GM18870 (cell line): ENCODE data around the gene AHSA1.
"Not testable (repeated sequence)": the region's sequence is repeated elsewhere in the genome, so short reads cannot be mapped to it uniquely, and the experiment has no call there.

Experiments
- ATAC-seq: cut with Tn5 transposase; IDR thresholded peaks from one replicate; pipeline ENCODE4 v1.9.1; 2021; ENCODE audit warnings: moderate library complexity; ENCODE audit not compliant: unreplicated experiment

AHSA1 gene

DNA sequence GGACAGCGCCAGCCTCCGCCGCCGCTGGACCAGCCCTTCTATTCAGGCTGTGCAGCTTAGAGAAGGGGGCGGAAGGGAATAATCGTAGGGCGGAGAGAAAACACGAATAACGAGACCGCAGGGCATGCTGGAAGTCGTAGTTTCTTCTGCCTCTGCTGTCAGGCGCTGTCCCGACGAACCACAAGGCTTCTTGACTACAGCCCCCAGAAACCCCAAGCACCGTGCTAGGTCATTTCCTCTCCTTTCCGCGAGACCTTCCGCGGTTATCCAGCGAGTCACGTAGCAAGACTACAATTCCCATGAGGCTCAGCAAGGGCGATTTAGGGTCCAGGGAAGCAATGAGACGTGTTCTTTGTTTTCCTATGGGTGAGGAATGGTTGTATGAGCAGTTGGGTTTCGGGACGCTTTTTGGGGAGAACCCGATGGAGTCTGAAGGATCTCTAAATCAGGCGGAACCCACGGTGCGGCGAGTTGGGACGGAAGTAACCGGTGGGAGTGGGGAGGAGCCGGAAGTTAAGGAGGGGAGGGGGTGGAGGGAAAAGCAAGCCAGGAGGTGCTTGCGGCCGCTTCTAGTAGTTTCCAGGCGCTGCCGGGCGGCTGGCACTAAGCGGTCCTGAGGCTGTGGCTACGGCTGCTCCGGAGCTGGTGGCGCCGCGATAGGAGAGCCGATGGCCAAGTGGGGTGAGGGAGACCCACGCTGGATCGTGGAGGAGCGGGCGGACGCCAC lies at the start of gene AHSA1, which contains the start of gene VIPAS39:
TSS of gene AHSA1 (plus strand) at position 572 of the 727 bp plus-strand sequence. CDS start at position 669, 97 bp downstream.
TSS of gene VIPAS39 (minus strand) at position 80 of the 727 bp plus-strand sequence. CDS start 3,499 bp downstream, outside the sequence.
- ATAC-seq: peak; percentile 87

- no peak for ATAC-seq
These were observed 48.8 kb upstream of the AHSA1 start for GRCh38 chr14:77409131-77409533.

GRCh38 chr14:77415403-77416030 lies 42.4 kb upstream of the AHSA1 start:
- ATAC-seq: not testable (repeated sequence)

DNA sequence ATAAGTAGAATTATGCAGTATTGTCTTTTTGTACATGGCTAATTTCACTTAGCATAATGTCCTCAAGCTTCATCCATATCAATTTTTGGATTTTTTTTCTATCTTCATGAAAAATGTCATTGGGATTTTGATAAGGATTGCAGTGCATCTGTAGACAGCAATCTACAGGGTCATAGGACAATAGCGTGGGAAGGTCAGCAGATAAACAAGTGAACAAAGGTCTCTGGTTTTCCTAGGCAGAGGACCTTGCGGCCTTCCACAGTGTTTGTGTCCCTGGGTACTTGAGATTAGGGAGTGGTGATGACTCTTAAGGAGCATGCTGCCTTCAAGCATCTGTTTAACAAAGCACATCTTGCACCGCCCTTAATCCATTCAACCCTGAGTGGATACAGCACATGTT lies 41.8 kb upstream of the AHSA1 start:
- not testable (repeated sequence) for ATAC-seq

DNA sequence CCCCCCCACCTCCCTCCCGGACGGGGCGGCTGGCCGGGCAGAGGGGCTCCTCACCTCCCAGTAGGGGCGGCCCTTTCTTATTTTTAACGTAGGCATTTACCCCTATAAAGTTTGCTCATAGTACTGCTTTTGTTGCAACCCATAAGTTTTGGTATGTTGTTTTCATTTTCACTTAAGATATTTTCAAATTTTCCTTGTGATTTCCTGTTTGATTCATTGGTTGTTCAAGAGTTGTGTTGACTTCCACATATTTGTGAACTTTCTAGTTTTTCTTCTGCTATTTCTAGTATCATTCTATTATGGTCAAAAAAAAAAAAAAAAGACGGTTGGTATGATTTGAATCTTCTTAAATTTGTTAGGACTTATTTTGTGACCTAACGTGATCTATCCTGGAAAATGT lies 41.1 kb upstream of the AHSA1 start:
- ATAC-seq: no peak

GRCh38 chr14:77421201-77421600 lies 36.7 kb upstream of the AHSA1 start:
- ATAC-seq: no peak

GRCh38 chr14:77423423-77423822 lies 34.5 kb upstream of the AHSA1 start, which contains the start of gene NOXRED1:
TSS of gene NOXRED1 (minus strand) at chr14:77423523. CDS start at chr14:77422889, 634 bp downstream.
- no peak for ATAC-seq

GRCh38 chr14:77424862-77425261 lies 33.0 kb upstream of the AHSA1 start:
- no peak for ATAC-seq

GRCh38 chr14:77426396-77426795 lies 31.5 kb upstream of the AHSA1 start:
- no peak for ATAC-seq

DNA sequence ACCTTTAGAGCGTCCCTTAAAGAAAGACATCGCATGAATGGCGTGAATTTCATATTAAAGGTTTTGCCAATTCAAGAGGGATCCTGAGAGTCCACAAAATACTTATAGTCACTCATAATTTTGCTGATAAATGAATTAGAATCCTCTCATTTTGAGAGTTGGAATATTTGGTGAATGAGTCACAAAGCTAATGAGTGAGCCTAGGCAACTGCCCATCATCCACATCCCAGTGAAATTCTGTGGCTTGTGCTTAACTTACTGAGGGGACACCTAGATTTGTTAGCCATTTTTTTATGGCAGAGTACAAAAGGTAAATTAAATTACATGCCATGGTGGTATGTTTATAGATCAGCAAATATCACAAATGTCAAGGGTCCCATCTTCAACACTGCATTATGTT lies 21.9 kb upstream of the AHSA1 start:
- ATAC-seq: no peak

DNA sequence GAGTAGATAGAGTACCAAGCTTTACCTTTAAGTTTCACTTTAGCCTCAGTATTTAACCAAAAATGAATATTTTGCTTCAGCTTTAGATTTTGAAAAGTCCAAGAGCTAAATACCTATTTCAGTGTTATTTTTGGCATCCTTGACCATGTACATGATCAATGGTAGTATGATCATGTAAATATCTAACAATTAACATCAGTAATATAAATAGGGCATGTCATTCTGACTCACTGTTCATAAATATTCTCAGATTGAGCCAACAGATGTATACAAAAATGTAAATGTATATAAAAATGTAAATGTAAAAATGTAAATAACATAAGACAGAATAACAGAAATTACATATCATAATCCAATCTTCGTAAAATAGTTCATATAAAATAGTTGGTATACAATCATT lies 19.3 kb upstream of the AHSA1 start:
- ATAC-seq: no peak

DNA sequence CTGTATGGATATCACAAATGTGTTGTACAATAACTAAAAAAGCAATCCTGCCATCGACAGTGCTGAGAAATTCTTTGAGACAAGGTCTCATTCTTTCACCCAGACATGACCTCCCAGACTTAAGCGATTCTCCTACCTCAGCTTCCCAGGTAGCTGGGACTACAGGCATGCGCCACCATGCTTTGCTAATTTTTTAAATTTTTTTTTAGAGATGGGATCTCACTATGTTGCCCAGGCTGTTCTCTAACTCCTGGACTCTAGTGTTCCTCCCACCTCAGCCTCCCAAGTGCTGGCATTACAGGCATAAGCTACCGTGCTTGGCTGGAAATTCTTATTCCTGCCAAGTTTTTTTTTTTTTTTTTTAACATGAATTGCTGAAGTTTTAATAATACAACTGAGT lies 18.0 kb upstream of the AHSA1 start:
- no peak for ATAC-seq

DNA sequence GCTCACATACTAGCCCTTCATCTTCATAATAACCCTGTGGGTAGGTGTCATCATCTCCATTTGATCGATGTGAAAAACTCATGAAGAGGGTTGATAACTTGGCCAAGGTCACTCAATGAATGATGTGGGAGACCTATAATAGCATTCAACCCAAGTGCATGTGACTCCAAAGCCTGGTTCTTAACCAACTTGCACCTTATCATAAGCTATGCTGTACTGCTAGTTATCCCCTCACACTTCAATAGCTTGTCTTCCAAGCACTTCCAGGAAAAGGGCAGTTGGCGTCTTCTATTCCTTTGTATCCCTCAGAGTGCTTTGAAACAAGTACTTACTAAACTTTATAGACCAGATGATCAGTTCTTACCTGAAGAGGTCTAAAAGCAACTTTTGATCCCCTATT lies 15.7 kb upstream of the AHSA1 start:
- no peak for ATAC-seq

GRCh38 chr14:77455966-77456640 lies 1.8 kb upstream of the AHSA1 start:
- ATAC-seq: no peak

DNA sequence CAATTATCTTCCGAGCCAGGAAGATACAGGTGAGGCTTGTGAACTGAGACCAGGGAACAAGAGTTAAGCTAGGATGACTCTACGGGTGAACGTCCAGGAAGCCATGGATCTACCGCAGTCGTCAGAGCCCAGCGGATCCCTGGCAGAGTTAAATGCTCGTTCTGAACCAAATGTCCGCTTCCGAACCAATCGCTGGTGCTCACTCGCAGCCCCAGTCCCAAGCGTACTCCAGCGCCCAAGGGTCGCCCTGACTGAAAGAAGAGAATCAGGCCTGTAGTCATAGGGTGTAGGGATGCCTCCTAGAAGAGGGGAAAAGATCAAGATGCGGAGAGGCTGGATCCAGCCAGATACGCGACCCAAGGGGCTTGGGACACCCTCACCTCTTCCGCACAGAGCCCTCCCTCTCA lies 775 bp upstream of the AHSA1 start:
- peak; percentile 5 for ATAC-seq

DNA sequence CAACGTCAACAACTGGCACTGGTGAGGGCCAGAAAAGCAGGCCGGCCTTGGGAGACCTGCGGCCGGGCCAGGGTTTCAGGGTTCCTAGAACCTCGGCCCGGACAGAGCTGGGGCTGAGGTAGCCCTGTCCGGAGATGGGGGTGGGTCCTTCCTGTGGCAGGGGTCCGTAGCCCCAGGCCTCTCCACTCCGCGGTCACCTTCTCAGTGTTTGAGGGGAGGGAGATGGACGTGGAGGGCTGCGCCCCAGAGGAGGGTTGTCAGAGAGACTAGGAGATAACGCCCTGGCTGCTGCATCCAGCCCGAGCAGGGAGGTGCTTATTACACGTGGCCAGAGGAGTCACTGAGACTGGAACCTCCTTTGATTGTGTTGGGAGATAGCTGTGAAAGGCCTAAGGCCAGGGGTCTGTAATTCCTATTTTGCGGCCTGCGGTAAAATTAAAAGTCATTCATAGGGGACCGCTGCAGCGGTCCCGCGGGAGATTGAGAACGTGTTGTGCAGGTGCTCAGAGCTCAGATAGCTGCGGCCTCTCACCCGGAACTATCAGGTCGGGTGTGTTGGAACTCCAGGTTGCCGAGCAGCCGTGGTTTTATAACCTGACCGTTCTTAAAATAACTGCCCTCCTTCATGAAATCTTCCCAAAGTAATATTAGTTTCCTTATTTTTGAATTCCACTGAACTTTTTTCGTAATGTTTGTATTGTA lies 507 bp downstream of the AHSA1 start:
- ATAC-seq: peak; percentile 5

DNA sequence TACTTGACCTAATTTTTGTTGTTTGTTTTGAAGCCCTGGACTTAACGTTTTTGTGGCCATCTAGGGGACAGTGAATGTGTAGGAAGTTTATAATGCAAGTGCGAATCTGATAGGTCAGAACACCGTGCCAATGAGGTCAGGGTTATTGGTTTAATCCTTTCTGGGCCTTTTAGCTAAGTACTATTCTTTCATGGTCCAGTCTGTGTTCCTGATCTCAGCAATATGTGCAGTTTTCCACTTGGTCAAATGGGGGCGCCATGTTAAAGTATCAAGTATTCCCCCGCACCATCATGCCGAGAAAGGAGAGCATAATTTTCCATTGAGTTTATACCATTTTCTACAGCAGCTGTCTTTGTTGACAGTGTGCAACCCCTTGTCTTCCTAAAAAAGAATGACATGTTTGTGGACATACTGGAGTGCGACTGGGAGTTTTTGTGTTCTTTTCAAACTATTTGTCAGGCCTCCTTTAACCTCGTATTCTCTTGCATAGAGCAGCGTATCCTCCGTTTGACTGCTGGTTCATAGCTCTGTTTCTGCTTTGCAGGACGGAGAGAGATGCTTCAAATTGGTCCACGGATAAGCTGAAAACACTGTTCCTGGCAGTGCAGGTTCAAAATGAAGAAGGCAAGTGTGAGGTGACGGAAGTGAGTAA lies 1.3 kb downstream of the AHSA1 start:
- no peak for ATAC-seq

GRCh38 chr14:77467801-77468200 lies 9.9 kb downstream of the AHSA1 start:
- no peak for ATAC-seq

DNA sequence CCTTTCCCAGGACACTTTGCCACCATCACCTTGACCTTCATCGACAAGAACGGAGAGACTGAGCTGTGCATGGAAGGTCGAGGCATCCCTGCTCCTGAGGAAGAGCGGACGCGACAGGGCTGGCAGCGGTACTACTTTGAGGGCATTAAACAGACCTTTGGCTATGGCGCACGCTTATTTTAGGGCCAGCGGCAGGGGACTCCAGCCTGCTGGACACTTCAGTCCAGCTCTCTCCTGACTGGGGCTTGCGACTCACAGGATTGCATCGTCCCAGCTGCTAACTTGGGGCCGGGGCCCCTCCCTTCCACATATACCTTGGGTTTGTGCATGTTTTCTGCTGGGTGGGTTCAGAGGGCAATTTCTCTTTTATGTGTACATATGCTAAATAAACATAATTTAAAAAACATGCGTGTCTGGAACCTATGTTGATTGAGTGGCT lies 11.2 kb downstream of the AHSA1 start:
- ATAC-seq: no peak

DNA sequence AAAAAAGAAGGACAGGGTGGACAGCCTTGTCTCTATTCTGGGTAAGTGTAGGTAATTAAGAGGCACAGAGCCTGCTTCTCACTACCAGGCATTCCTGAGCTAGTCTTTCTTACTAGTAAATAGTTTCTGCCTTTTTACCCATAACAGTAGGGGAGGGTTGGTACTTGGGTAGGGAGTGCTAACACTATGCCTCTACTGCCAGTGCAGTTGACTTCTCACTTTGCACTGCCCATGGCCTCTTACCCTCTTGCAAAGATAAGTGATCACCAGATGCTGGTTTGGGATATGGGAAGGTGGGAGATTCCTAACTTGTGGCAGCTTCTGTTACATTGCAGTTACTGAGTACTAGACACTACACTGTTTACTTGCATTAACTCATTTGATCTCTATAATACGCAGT lies 11.6 kb downstream of the AHSA1 start:
- ATAC-seq: no peak
